ENCODE results near the gene PMP22.

The PMP22 gene

GRCh38 chr17:15271741-15272140, 6.6 kb upstream of the PMP22 start:
- TF ChIP-seq POLR2A (IDR thresholded peaks at IDR 0.05; ENCODE audit: low read depth, low read length) = no peak
- no peak for TF ChIP-seq POLR2AphosphoS5 (IDR thresholded peaks at IDR 0.05; ENCODE audit: low read depth, low read length)
- no peak for TF ChIP-seq TAF1 (IDR thresholded peaks at IDR 0.05; ENCODE audit: borderline replicate concordance, low read depth, low read length)
- FAIRE-seq (no peak), DNase-seq (ENCODE audit: insufficient read length) (no peak)

GRCh38 chr17:15270628-15271381, 5.7 kb upstream of the PMP22 start:
- DNase-seq (ENCODE audit: insufficient read length) (no peak), FAIRE-seq (no peak)

GRCh38 chr17:15269780-15270089, 4.6 kb upstream of the PMP22 start:
- DNase-seq (ENCODE audit: insufficient read length) (no peak), FAIRE-seq (no peak)
- TF ChIP-seq POLR2A (IDR thresholded peaks at IDR 0.05; ENCODE audit: low read depth, low read length) = no peak
- TF ChIP-seq TAF1 (IDR thresholded peaks at IDR 0.05; ENCODE audit: borderline replicate concordance, low read depth, low read length) = no peak
- no peak for TF ChIP-seq POLR2AphosphoS5 (IDR thresholded peaks at IDR 0.05; ENCODE audit: low read depth, low read length)

More at GRCh38 chr17:15270628-15271381, 5.7 kb upstream of the PMP22 start:
- TF ChIP-seq TAF1 (IDR thresholded peaks at IDR 0.05; ENCODE audit: borderline replicate concordance, low read depth, low read length) (no peak), POLR2AphosphoS5 (IDR thresholded peaks at IDR 0.05; ENCODE audit: low read depth, low read length) (no peak), POLR2A (IDR thresholded peaks at IDR 0.05; ENCODE audit: low read depth, low read length) (no peak)

GRCh38 chr17:15269087-15269779, 4.1 kb upstream of the PMP22 start:
- FAIRE-seq (no peak), DNase-seq (ENCODE audit: insufficient read length) (no peak)
- TF ChIP-seq POLR2AphosphoS5 (IDR thresholded peaks at IDR 0.05; ENCODE audit: low read depth, low read length) (no peak), TAF1 (IDR thresholded peaks at IDR 0.05; ENCODE audit: borderline replicate concordance, low read depth, low read length) (no peak)

GRCh38 chr17:15268461-15268860, 3.3 kb upstream of the PMP22 start:
- DNase-seq (ENCODE audit: insufficient read length) (no peak), FAIRE-seq (no peak)
- TF ChIP-seq POLR2AphosphoS5 (IDR thresholded peaks at IDR 0.05; ENCODE audit: low read depth, low read length) (no peak), POLR2A (IDR thresholded peaks at IDR 0.05; ENCODE audit: low read depth, low read length) (no peak), TAF1 (IDR thresholded peaks at IDR 0.05; ENCODE audit: borderline replicate concordance, low read depth, low read length) (no peak)

GRCh38 chr17:15267996-15268395, 2.9 kb upstream of the PMP22 start:
- FAIRE-seq (no peak), DNase-seq (ENCODE audit: insufficient read length) (no peak)
- no peak for TF ChIP-seq TAF1 (IDR thresholded peaks at IDR 0.05; ENCODE audit: borderline replicate concordance, low read depth, low read length)
- TF ChIP-seq POLR2A (IDR thresholded peaks at IDR 0.05; ENCODE audit: low read depth, low read length) = no peak
- no peak for TF ChIP-seq POLR2AphosphoS5 (IDR thresholded peaks at IDR 0.05; ENCODE audit: low read depth, low read length)

GRCh38 chr17:15266325-15267125, 1.4 kb upstream of the PMP22 start:
- no peak for FAIRE-seq
- no peak for DNase-seq (ENCODE audit: insufficient read length)
- TF ChIP-seq POLR2A (IDR thresholded peaks at IDR 0.05; ENCODE audit: low read depth, low read length) (no peak), TAF1 (IDR thresholded peaks at IDR 0.05; ENCODE audit: borderline replicate concordance, low read depth, low read length) (no peak), POLR2AphosphoS5 (IDR thresholded peaks at IDR 0.05; ENCODE audit: low read depth, low read length) (no peak)

- FAIRE-seq (no peak), DNase-seq (ENCODE audit: insufficient read length) (no peak)
- TF ChIP-seq POLR2AphosphoS5 (IDR thresholded peaks at IDR 0.05; ENCODE audit: low read depth, low read length) = no peak
- no peak for TF ChIP-seq POLR2A (IDR thresholded peaks at IDR 0.05; ENCODE audit: low read depth, low read length)
Observed at GRCh38 chr17:15264542-15264941, 584 bp downstream of the PMP22 start.

GRCh38 chr17:15263680-15264079, 1.4 kb downstream of the PMP22 start:
- no peak for FAIRE-seq
- DNase-seq (ENCODE audit: insufficient read length) = no peak
- TF ChIP-seq TAF1 (IDR thresholded peaks at IDR 0.05; ENCODE audit: borderline replicate concordance, low read depth, low read length) = no peak
- TF ChIP-seq POLR2A (IDR thresholded peaks at IDR 0.05; ENCODE audit: low read depth, low read length) = no peak

- TF ChIP-seq POLR2AphosphoS5 (IDR thresholded peaks at IDR 0.05; ENCODE audit: low read depth, low read length) (no peak), POLR2A (IDR thresholded peaks at IDR 0.05; ENCODE audit: low read depth, low read length) (no peak), TAF1 (IDR thresholded peaks at IDR 0.05; ENCODE audit: borderline replicate concordance, low read depth, low read length) (no peak)
- DNase-seq (ENCODE audit: insufficient read length) (no peak), FAIRE-seq (no peak)
Observed at GRCh38 chr17:15263206-15263579, 1.9 kb downstream of the PMP22 start.

GRCh38 chr17:15262291-15263205, 2.6 kb downstream of the PMP22 start:
- no peak for FAIRE-seq
- no peak for DNase-seq (ENCODE audit: insufficient read length)

More at GRCh38 chr17:15262291-15263205, 2.6 kb downstream of the PMP22 start:
- TF ChIP-seq TAF1 (IDR thresholded peaks at IDR 0.05; ENCODE audit: borderline replicate concordance, low read depth, low read length) = no peak
- TF ChIP-seq POLR2AphosphoS5 (IDR thresholded peaks at IDR 0.05; ENCODE audit: low read depth, low read length) = no peak
- no peak for TF ChIP-seq POLR2A (IDR thresholded peaks at IDR 0.05; ENCODE audit: low read depth, low read length)

All from GM12892 (cell line).